HepG2 (cell line): ENCODE results near the gene AKNA. TPM values are rescaled to one million over a fixed set of nuclear protein-coding genes. Genes with fewer than 3 reads are reported as not detected.

Source experiments
- ATAC-seq: fragments of 200-7000 bp; cut with Tn5 transposase; 3 replicates; pipeline ENCODE4 v1.9.1; 2020; ENCODE audit warnings: mild to moderate bottlenecking, moderate library complexity
- BruUV-seq: library from RNA; stranded (reverse); fragments of 400-500 nt; replicated peaks from 2 replicates; lab custom pipeline; 2021; lab: Mats Ljungman, UMichigan
- CTCF ChIA-PET: fragments of 300-600 bp; formaldehyde crosslinking; extraction: SDS; loops from one replicate; lab custom pipeline; 2021; ENCODE audit warnings: low total read pairs, inconsistent platforms, low intra/inter-chr PET ratio; lab: Yijun Ruan, JAX
- POLR2A ChIA-PET: fragments of 350-600 bp; sonication (Branson Sonifier 250); formaldehyde crosslinking; loops from one replicate; lab custom pipeline; 2020; ENCODE audit warnings: antibody characterized with exemption, inconsistent platforms; lab: Yijun Ruan, JAX
- DNase-seq: peaks from one replicate; pipeline ENCODE4 v3.0.0-alpha.2; 2015; ENCODE audit warnings: low spot score
- FAIRE-seq: peaks from 3 replicates; lab custom pipeline; 2011; peaks lifted over from hg19 to GRCh38; lab: Jason Lieb, UNC
- H2AFZ ChIP-seq: one replicate; pipeline ENCODE4 v1.6.1; 2011; ENCODE audit warnings: low read length, inconsistent platforms
- H3K27ac ChIP-seq: fragments of 300-600 bp; 3 replicates; pipeline ENCODE4 v1.8.0; 2011; ENCODE audit warnings: mixed run types, mild to moderate bottlenecking, mixed read lengths, low read length, inconsistent platforms; ENCODE audit not compliant: insufficient read depth; ENCODE audit errors: extremely low read length
- H3K27me3 ChIP-seq, 2 experiments: fragments of 200-600 bp in 1 of 2; 2 replicates in 1 of 2; 3 replicates in 1 of 2; pipeline versions ENCODE4 v1.6.0 to v1.8.0; 2011; ENCODE audit warnings: low read length in 2 of 2, mild to moderate bottlenecking in 2 of 2, moderate library complexity in 2 of 2, inconsistent platforms in 1 of 2; ENCODE audit not compliant: insufficient read depth in 2 of 2, control insufficient read depth in 1 of 2
- H3K36me3 ChIP-seq, 2 experiments: fragments of 200-600 bp in 1 of 2; replicated peaks in 1 of 2; 2 replicates in 1 of 2; 3 replicates in 1 of 2; pipeline versions ENCODE4 v1.5.1 to v1.8.0; 2011; ENCODE audit warnings: low read length in 2 of 2, inconsistent platforms in 1 of 2; ENCODE audit not compliant: insufficient read depth in 2 of 2, control insufficient read depth in 1 of 2
- H3K4me1 ChIP-seq: 2 replicates; pipeline ENCODE4 v1.5.1; 2012; ENCODE audit warnings: low read length, inconsistent platforms; ENCODE audit not compliant: insufficient read depth
- H3K4me2 ChIP-seq: 2 replicates; pipeline ENCODE4 v1.6.0; 2011; ENCODE audit warnings: low read depth, low read length, inconsistent platforms
- H3K4me3 ChIP-seq, 3 experiments: fragments of 200-600 bp in 1 of 3; sonication (generic), shearing (Covaris generic) in 1 of 3; replicated peaks in 1 of 3; 2 replicates each; pipeline ENCODE4 v1.5.1; 2011 to 2016; ENCODE audit warnings: low read length in 3 of 3, inconsistent platforms in 2 of 3, low read depth in 2 of 3, mild to moderate bottlenecking in 2 of 3, control low read depth in 1 of 3, mixed read lengths in 1 of 3; ENCODE audit not compliant: insufficient read depth in 1 of 3
- H3K79me2 ChIP-seq: one replicate; pipeline ENCODE4 v1.6.1; 2011; ENCODE audit warnings: low read length, inconsistent platforms; ENCODE audit not compliant: insufficient read depth
- H3K9ac ChIP-seq: 2 replicates; pipeline ENCODE4 v1.6.0; 2011; ENCODE audit warnings: mild to moderate bottlenecking, low read depth, low read length, inconsistent platforms; ENCODE audit not compliant: insufficient read depth
- H3K9me3 ChIP-seq: 2 replicates; pipeline ENCODE4 v1.5.1; 2012; ENCODE audit warnings: mild to moderate bottlenecking, low read length
- H4K20me1 ChIP-seq: 2 replicates; pipeline ENCODE4 v1.6.0; 2011; ENCODE audit warnings: inconsistent platforms, mild to moderate bottlenecking, low read length, moderate library complexity; ENCODE audit not compliant: insufficient read depth
- HNF4A ChIP-seq: sonication (generic); formaldehyde crosslinking; IDR thresholded peaks from 2 replicates; pipeline ENCODE4 v1.4.0; 2020; ENCODE audit warnings: missing genetic modification reagents
- RARA ChIP-seq: IDR thresholded peaks from 2 replicates; pipeline ENCODE4 v1.6.1; 2016; ENCODE audit warnings: missing genetic modification reagents, missing compliant biosample characterization
- ZFP37 ChIP-seq: sonication (generic); formaldehyde crosslinking; IDR thresholded peaks from 2 replicates; pipeline ENCODE4 v1.4.0; 2020; ENCODE audit warnings: missing genetic modification reagents, borderline replicate concordance
- ZNF256 ChIP-seq: sonication (generic); formaldehyde crosslinking; conservative IDR thresholded peaks from 2 replicates; pipeline ENCODE4 v1.4.0; 2020; ENCODE audit warnings: missing genetic modification reagents
- ZNF432 ChIP-seq: sonication (generic); formaldehyde crosslinking; IDR thresholded peaks from 2 replicates; pipeline ENCODE4 v1.5.0; 2020; ENCODE audit warnings: missing genetic modification reagents, mild to moderate bottlenecking, borderline replicate concordance
- WGBS: methylation state at CpG from one replicate; pipeline ENCODE4 v1.1.6; 2017; ENCODE audit warnings: low lambda C conversion rate; 5-methylcytosine and 5-hydroxymethylcytosine counted together
- in situ Hi-C: cut with HindIII; loops from 2 replicates; pipeline ENCODE4 v1.10.0; 2017; ENCODE audit warnings: low pct_unique_long_range_greater_than_20kb; ENCODE audit not compliant: extremely low pct_ligation_motif_present
- intact Hi-C: fragments of 100-400 bp; cut with micrococcal nuclease; formaldehyde crosslinking; loops from one replicate; pipeline ENCODE4 v1.10.0; 2022; ENCODE audit not compliant: unreplicated experiment
- polyA plus RNA-seq, 8 experiments: library from polyadenylated mRNA; depleted of rRNA in 3 of 8; stranded (reverse) in 7 of 8; unstranded in 1 of 8; fragments of >200 nt; fragmentation: Illumina TruSeq in 4 of 8; extraction: Trizol in 4 of 8; gene quantifications; 2 replicates each; pipeline versions ENCODE4 v1.2.1 to v1.2.3, GENCODE V29; 2011 to 2016; ENCODE audit warnings: low read depth in 4 of 8, missing spikeins in 1 of 8, mixed read lengths in 1 of 8; ENCODE audit not compliant: insufficient read depth in 1 of 8
- total RNA-seq, 5 experiments: library from RNA; depleted of rRNA; stranded (reverse); fragments of >200 nt; fragmentation: Illumina TruSeq; extraction: Trizol; gene quantifications; 2 replicates each; pipeline ENCODE4 v1.2.3, GENCODE V29; 2016; ENCODE audit warnings: low read depth in 1 of 5
- TF ChIP-seq, protein P1 (sequence below): sonication (generic); formaldehyde crosslinking; IDR thresholded peaks from 2 replicates; pipeline ENCODE4 v1.4.0; 2020; ENCODE audit warnings: missing genetic modification reagents

AKNA gene
- total and polyA plus RNA-seq, 2 of the 13 experiments (the other 11 are each of a cell fraction or from before 2014, with no cell fraction given) = 3.0 to 3.1 TPM

DNA sequence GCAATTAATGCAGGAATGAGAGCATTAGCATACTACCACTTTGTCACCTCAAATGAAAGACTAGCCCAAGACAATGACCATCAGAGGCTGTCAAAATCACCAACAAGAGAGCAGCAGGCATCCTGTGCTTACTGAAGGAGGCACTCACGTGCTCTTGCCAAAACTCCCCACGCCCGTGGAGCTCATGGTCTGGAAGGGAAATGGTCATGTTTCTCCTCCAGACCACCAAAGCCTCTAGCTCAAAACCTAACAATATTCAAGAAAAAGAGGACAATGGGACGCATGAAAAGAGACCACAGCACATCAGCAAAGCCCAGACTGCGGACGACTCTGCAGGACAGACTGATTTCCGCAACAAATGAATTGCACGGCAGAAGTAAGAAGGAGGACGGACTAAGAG is 12.8 kb downstream of the AKNA start:
- Histone ChIP-seq H3K27me3 (no peaks in the 10 kb centered on the region), H3K4me3 (no peak overlapping the region), H3K4me2 (no peak overlapping the region), H3K79me2 (no peaks in the 10 kb centered on the region), H3K9me3 (no peaks in the 10 kb centered on the region), H3K4me1 (peaks cover 7% of the 10 kb centered on the region), H2AFZ (no peak overlapping the region), H3K27ac (no peak overlapping the region), H4K20me1 (no peaks in the 10 kb centered on the region)
- FAIRE-seq = no peak
- no peak for DNase-seq
- ATAC-seq = no peak
- ChIA-PET CTCF (no interaction called here), POLR2A (no interaction called here)
- BruUV-seq = no TSS peak
- intact Hi-C loops = no loop called here
- in situ Hi-C loops = no loop called here
- no peak for TF ChIP-seq ZFP37 (CRISPR knock-in tag)
- no peak for TF ChIP-seq RARA (CRISPR knock-in tag)
- TF ChIP-seq HNF4A (CRISPR knock-in tag) = no peak
- no peak for TF ChIP-seq ZNF256
- TF ChIP-seq, protein P1, sequence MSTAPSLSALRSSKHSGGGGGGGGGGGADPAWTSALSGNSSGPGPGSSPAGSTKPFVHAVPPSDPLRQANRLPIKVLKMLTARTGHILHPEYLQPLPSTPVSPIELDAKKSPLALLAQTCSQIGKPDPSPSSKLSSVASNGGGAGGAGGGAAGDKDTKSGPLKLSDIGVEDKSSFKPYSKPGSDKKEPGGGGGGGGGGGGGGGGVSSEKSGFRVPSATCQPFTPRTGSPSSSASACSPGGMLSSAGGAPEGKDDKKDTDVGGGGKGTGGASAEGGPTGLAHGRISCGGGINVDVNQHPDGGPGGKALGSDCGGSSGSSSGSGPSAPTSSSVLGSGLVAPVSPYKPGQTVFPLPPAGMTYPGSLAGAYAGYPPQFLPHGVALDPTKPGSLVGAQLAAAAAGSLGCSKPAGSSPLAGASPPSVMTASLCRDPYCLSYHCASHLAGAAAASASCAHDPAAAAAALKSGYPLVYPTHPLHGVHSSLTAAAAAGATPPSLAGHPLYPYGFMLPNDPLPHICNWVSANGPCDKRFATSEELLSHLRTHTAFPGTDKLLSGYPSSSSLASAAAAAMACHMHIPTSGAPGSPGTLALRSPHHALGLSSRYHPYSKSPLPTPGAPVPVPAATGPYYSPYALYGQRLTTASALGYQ (CRISPR knock-in tag) = no peak
- no peak for TF ChIP-seq ZNF432 (CRISPR knock-in tag)
- TF ChIP-seq, all 625 proteins: peak for 0
- H3K36me3 ChIP-seq = peaks cover 2 to 7% of the 10 kb centered on the region in 2 experiments; a peak in 2 of 5 replicates
- no peak overlapping the region for H3K9ac ChIP-seq
- 93% methylated on average over 9 of the region's 9 CpGs for WGBS
